Activated T-cell treated with anti-CD3 and anti-CD28 coated beads, Interleukin-2, amount 50 U/mL, for 72 hours (primary cell): ENCODE results near the gene TBK1. TPM values are rescaled to one million over a fixed set of nuclear protein-coding genes. Genes with fewer than 3 reads are reported as not detected.

Experiments
- ATAC-seq, 2 donors: fragments of 150-1000 bp; cut with Tn5 transposase; replicated peaks in 1 of 2; 2 replicates each; pipeline ENCODE4 v1.10.0; 2021; ENCODE audit warnings: moderate library complexity in 2 of 2, mild to moderate bottlenecking in 1 of 2
- DNase-seq, 2 donors: peaks; one replicate each; pipeline ENCODE4 v3.0.0; 2021 to 2022; ENCODE audit warnings: mixed read lengths in 1 of 2
- H3K27ac Mint-ChIP-seq: one replicate; pipeline ENCODE4 v1.8.0; 2022; ENCODE audit warnings: mild to moderate bottlenecking, moderate library complexity, mixed read lengths
- H3K27me3 Mint-ChIP-seq: one replicate; pipeline ENCODE4 v1.8.0; 2022; ENCODE audit warnings: low read depth, mixed read lengths
- H3K36me3 Mint-ChIP-seq, 2 donors: one replicate each; pipeline ENCODE4 v1.8.0; 2022; ENCODE audit warnings: mixed read lengths in 2 of 2, mild to moderate bottlenecking in 1 of 2; ENCODE audit not compliant: insufficient read depth in 2 of 2
- H3K4me1 Mint-ChIP-seq: one replicate; pipeline ENCODE4 v1.8.0; 2022; ENCODE audit warnings: low read depth, mixed read lengths
- H3K4me3 Mint-ChIP-seq, 2 donors: one replicate each; pipeline ENCODE4 v1.8.0; 2022; ENCODE audit warnings: mild to moderate bottlenecking in 2 of 2, mixed read lengths in 2 of 2, moderate library complexity in 2 of 2
- H3K9me3 Mint-ChIP-seq, 2 donors: one replicate each; pipeline ENCODE4 v1.8.0; 2022; ENCODE audit warnings: mixed read lengths in 2 of 2
- total RNA-seq, 2 donors: library from RNA; stranded (reverse); gene quantifications; one replicate each; pipeline ENCODE4 v1.2.3, GENCODE V29; 2022

TBK1 gene
- total RNA-seq: 10 to 100 TPM; 20.6 to 23.9 TPM

DNA sequence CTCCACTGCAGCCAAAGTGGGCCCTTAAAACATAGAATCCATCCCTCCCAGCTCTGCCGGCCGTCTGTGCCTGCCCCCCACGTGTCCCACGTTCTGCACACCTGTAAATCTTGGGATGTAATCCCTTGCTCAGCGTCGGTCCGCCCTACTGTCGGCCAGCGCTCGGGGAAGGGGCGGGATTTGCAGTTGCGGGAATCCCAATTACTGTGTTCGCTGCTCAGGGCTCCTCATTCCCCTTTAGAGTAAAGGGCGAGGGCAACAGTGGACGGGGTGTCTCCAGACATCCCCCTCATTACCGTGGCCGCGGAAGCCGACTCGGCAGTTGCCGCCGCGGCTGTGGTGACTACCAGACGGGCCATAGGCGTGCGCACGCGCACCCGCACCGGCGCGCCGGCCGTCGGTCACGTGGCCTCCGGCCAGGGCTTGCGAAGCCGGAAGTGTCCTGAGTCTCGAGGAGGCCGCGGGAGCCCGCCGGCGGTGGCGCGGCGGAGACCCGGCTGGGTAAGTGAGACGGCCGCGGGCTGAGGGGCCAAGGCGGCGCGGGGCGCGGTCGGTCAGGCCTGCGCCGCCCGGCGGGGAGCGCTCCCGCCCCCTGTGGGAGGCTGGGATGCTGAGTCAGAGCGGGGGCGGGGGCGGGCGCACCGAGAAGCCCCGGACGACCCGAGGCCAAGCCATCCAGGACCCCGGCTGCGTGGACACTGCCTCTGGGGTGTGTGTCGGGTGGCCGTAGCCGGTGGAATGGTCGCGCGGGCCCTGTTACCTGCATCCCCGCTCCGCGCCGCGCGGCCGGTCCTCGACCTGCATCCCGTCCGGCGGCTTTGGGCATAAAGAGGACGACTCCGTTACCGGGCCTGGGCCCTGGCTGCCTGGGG is at the start of gene TBK1:
Gene TBK1, plus strand, starts transcription at position 434 of the 872 bp plus-strand sequence. CDS start 3,751 bp downstream, outside the sequence.
- ATAC-seq (peak; percentile 83 to 85), DNase-seq (peak; percentile 76 to 83)
- H3K4me1 Mint-ChIP-seq: peaks cover 49% of the 10 kb centered on the region
- H3K27me3 Mint-ChIP-seq: no peaks in the 10 kb centered on the region
- peaks cover 9 to 10% of the 10 kb centered on the region in 2 donors for H3K36me3 Mint-ChIP-seq
- peak within 1 kb of the TSS; percentile 93 to 99 for H3K4me3 Mint-ChIP-seq
- H3K27ac Mint-ChIP-seq: peak within 1 kb of the TSS; percentile 99
- no peaks in the 10 kb centered on the region for H3K9me3 Mint-ChIP-seq

- H3K27ac Mint-ChIP-seq: no peak overlapping the region
Measured at GRCh38 chr12:64402181-64402580, 49.7 kb upstream of the TBK1 start.

GRCh38 chr12:64403707-64404469 is 48.0 kb upstream of the TBK1 start, which contains the start of gene XPOT:
TSS of gene XPOT (plus strand) at chr12:64404392. CDS start at chr12:64410036, 5,644 bp downstream.
- Mint-ChIP-seq H3K4me1 (peaks cover 45% of the 10 kb centered on the region), H3K27ac (peak within 1 kb of the TSS; percentile 100), H3K9me3 (no peaks in the 10 kb centered on the region), H3K36me3 (peaks cover 9 to 21% of the 10 kb centered on the region in 2 donors), H3K4me3 (peak within 1 kb of the TSS; percentile 99), H3K27me3 (no peaks in the 10 kb centered on the region)
- DNase-seq (peak; percentile 93 to 94), ATAC-seq (peak; percentile 90 to 92)

More at GRCh38 chr12:64402181-64402580, 49.7 kb upstream of the TBK1 start:
- DNase-seq: no peak
- Mint-ChIP-seq H3K4me1 (peaks cover 31% of the 10 kb centered on the region), H3K9me3 (no peaks in the 10 kb centered on the region), H3K36me3 (peaks cover 9 to 16% of the 10 kb centered on the region in 2 donors), H3K4me3 (peak overlapping the region in 1 of 2 donors; percentile 54), H3K27me3 (no peaks in the 10 kb centered on the region)
- ATAC-seq: no peak

DNA sequence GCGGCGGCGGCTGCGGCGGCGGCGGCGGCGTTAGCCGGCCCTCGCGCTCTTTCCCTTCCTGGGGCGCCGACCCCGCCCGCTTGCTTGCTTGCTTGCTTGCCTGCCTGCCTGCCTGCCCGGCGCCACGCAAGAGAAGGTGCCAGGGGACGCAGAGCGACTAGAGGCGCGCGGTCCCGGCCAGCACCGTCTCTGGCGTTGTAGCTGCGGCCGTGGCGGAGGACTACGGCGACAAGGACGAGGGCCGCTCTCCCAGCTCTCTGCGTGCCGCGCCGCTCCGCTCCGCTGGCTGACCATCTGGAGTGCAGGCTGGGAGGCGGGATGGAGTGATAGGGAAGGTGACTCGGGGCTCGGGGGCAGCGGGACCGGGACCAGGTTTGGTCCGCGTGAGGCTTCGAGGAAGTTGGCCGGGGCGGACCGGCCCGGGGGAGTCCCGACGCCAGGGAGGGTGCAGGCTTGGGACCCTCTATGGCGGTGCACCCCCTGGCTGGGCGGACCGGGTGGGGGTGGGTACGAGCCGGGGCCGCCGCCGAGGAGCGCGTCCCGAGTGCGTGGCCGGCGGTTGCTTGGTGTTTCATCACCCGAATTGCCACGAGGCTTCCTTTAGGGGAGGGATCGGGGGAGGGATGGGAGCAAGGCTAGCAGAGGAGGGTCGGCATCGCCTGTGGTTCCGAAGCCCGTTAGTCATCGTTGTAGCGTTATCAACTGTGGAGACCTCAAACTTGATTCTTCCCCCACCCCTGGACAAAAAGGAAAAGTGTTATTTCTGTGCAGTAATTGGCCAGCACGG is 47.3 kb upstream of the TBK1 start:
- Mint-ChIP-seq H3K9me3 (no peaks in the 10 kb centered on the region), H3K27ac (peak overlapping the region; percentile 100)

GRCh38 chr12:64407342-64408223 is 44.3 kb upstream of the TBK1 start:
- DNase-seq (no peak), ATAC-seq (no peak)
- H3K27ac Mint-ChIP-seq: no peak overlapping the region
- peak overlapping the region; percentile 4 to 18 for H3K4me3 Mint-ChIP-seq
- H3K9me3 Mint-ChIP-seq: no peaks in the 10 kb centered on the region
- H3K27me3 Mint-ChIP-seq: no peaks in the 10 kb centered on the region
- H3K36me3 Mint-ChIP-seq: peaks cover 9 to 38% of the 10 kb centered on the region in 2 donors
- H3K4me1 Mint-ChIP-seq: peaks cover 40% of the 10 kb centered on the region

More for the DNA sequence above, 47.3 kb upstream of the TBK1 start:
- H3K27me3 Mint-ChIP-seq: no peaks in the 10 kb centered on the region
- H3K4me3 Mint-ChIP-seq: peak overlapping the region; percentile 99
- H3K36me3 Mint-ChIP-seq: peaks cover 9 to 21% of the 10 kb centered on the region in 2 donors
- peaks cover 44% of the 10 kb centered on the region for H3K4me1 Mint-ChIP-seq
- DNase-seq (peak; percentile 85 to 90), ATAC-seq (peak; percentile 65 to 70)

GRCh38 chr12:64411427-64411826 is 40.5 kb upstream of the TBK1 start:
- H3K36me3 Mint-ChIP-seq: peaks cover 6 to 46% of the 10 kb centered on the region in 2 donors
- peak overlapping the region; percentile 60 for H3K27ac Mint-ChIP-seq
- no peaks in the 10 kb centered on the region for H3K9me3 Mint-ChIP-seq
- no peaks in the 10 kb centered on the region for H3K27me3 Mint-ChIP-seq
- ATAC-seq (no peak), DNase-seq (no peak)
- H3K4me3 Mint-ChIP-seq: no peak overlapping the region
- H3K4me1 Mint-ChIP-seq: peaks cover 35% of the 10 kb centered on the region

DNA sequence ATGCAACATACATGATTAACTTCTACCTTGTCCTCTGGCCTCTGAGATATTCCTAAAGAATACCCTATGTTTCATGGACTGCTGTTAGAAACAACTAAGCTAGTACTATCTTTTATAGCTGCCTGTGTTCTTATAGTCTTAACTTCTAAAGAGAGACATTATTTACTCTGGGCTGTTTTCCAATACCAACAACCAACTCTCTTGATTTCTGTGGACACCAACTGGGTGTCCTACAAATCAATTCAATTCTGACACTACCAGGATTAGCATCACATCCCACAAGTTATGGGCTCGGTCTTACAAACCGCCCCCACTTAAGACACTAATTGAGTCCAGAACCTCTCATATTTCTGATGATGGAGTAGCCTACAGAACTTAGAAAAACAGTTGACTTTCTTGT is 39.5 kb upstream of the TBK1 start:
- ATAC-seq (no peak), DNase-seq (no peak)
- H3K27ac Mint-ChIP-seq: peak overlapping the region; percentile 46
- H3K36me3 Mint-ChIP-seq: peaks cover 8 to 44% of the 10 kb centered on the region in 2 donors
- H3K27me3 Mint-ChIP-seq: no peaks in the 10 kb centered on the region
- no peak overlapping the region for H3K4me3 Mint-ChIP-seq
- H3K9me3 Mint-ChIP-seq: no peaks in the 10 kb centered on the region
- H3K4me1 Mint-ChIP-seq: peaks cover 31% of the 10 kb centered on the region

- DNase-seq: no peak
- ATAC-seq: no peak
- Mint-ChIP-seq H3K27ac (no peak overlapping the region), H3K36me3 (peaks cover 8 to 49% of the 10 kb centered on the region in 2 donors), H3K27me3 (no peaks in the 10 kb centered on the region), H3K4me3 (no peak overlapping the region), H3K4me1 (peaks cover 19% of the 10 kb centered on the region), H3K9me3 (no peaks in the 10 kb centered on the region)
Measured at GRCh38 chr12:64413884-64414283, 38.0 kb upstream of the TBK1 start.

DNA sequence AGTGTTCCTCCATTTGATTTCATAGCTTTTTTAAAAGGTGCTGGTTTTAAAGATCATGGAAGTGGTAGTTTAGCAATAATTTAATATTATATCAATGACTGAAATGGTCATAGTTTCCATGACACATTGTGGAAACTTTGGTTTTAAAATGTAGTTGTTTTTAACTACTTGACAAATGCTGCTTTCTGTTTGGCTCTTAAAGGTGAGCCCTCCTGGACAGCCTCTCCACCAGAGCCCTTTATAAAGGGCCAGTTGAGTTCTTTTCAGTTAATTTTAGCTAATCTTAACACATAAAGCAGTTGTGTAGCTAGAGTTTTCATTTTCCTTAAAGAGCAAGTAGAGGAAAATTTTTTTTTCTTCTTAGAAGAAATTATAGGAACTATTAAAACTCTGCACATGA is 33.7 kb upstream of the TBK1 start:
- Mint-ChIP-seq H3K36me3 (peaks cover 12 to 56% of the 10 kb centered on the region in 2 donors), H3K27ac (peak overlapping the region; percentile 75), H3K27me3 (no peaks in the 10 kb centered on the region), H3K4me3 (no peak overlapping the region), H3K4me1 (peaks cover 15% of the 10 kb centered on the region), H3K9me3 (no peaks in the 10 kb centered on the region)
- ATAC-seq (no peak), DNase-seq (no peak)

DNA sequence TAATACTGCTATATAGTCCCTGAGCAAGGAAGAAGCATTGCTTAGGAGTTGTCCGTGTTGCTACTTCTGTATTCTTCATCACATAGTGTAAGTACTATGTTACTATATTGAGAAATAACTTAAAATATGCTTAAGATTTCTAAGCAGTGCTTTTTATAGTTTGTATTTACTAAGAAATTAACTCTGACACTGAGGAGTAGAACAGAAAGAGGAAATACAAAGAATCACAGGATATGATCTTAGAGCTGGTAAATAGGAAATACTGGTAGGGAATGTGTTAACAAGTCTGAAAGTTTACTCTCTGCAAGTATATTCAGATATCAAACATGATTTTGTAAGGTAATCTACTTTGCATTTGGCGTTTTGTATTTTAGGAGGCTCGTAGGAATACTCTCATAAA is 32.2 kb upstream of the TBK1 start:
- no peak overlapping the region for H3K27ac Mint-ChIP-seq
- H3K4me3 Mint-ChIP-seq: no peak overlapping the region
- ATAC-seq (no peak), DNase-seq (no peak)
- H3K9me3 Mint-ChIP-seq: no peaks in the 10 kb centered on the region
- H3K27me3 Mint-ChIP-seq: no peaks in the 10 kb centered on the region
- H3K36me3 Mint-ChIP-seq: peaks cover 12 to 60% of the 10 kb centered on the region in 2 donors
- peaks cover 15% of the 10 kb centered on the region for H3K4me1 Mint-ChIP-seq

GRCh38 chr12:64427988-64428387 is 23.9 kb upstream of the TBK1 start:
- H3K36me3 Mint-ChIP-seq: peaks cover 10 to 71% of the 10 kb centered on the region in 2 donors
- peaks cover 6% of the 10 kb centered on the region for H3K4me1 Mint-ChIP-seq
- ATAC-seq (no peak), DNase-seq (no peak)
- H3K4me3 Mint-ChIP-seq: no peak overlapping the region
- no peaks in the 10 kb centered on the region for H3K27me3 Mint-ChIP-seq
- no peaks in the 10 kb centered on the region for H3K9me3 Mint-ChIP-seq
- H3K27ac Mint-ChIP-seq: no peak overlapping the region

- H3K36me3 Mint-ChIP-seq: peaks cover 10 to 69% of the 10 kb centered on the region in 2 donors
- H3K27me3 Mint-ChIP-seq: no peaks in the 10 kb centered on the region
- no peaks in the 10 kb centered on the region for H3K9me3 Mint-ChIP-seq
- no peak overlapping the region for H3K27ac Mint-ChIP-seq
- DNase-seq (no peak), ATAC-seq (no peak)
- no peak overlapping the region for H3K4me3 Mint-ChIP-seq
- peaks cover 6% of the 10 kb centered on the region for H3K4me1 Mint-ChIP-seq
Measured at GRCh38 chr12:64428956-64429355, 23.0 kb upstream of the TBK1 start.
